NCI-H526 treated with DMSO at 0.1 percent for 48 hours (cell line): ENCODE data around the gene CEP41.

Experiments
- DNase-seq: peaks from one replicate; lab custom pipeline; 2025; lab: John Stamatoyannopoulos, UW

CEP41 gene

DNA sequence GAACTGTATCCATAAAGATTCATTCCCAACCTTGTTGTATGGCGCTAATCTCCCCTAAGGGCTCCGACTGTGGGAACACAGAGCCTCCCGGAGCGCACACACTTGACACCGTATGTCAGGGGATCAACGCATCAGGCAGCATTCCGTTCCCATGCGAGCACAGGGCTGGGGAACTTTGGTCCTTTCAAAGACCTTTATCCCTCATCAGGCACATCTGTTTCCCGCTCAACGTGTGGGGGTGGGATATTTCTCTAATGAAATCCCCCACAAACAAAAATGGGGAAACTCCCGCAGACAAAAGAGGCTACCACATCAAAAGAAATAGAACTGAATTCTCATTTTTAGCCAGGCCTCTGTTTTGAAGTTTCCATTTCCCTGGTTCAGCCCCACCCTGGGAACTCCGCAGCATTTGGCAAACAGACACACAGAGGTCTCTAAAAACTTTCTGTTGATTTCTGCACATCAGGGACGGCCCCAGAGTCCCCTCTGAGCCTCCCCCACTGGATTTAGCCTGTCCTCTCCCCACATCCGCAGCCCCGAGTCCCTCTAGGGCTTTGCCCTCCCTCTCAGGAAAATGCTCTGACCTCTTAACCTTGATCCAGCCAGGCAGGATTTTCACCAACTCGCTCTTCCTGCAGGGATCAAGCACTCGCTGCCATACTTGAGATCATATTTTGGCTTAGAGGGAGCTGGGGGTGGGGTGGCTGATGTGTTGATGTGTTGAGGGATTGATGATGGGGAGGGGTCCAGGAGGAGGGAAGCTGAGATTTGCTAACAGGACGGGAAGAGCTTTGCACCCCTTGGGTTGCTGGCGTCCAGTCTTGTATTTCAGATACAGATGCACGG is 89.6 kb downstream of the CEP41 start:
- DNase-seq, result no peak

DNA sequence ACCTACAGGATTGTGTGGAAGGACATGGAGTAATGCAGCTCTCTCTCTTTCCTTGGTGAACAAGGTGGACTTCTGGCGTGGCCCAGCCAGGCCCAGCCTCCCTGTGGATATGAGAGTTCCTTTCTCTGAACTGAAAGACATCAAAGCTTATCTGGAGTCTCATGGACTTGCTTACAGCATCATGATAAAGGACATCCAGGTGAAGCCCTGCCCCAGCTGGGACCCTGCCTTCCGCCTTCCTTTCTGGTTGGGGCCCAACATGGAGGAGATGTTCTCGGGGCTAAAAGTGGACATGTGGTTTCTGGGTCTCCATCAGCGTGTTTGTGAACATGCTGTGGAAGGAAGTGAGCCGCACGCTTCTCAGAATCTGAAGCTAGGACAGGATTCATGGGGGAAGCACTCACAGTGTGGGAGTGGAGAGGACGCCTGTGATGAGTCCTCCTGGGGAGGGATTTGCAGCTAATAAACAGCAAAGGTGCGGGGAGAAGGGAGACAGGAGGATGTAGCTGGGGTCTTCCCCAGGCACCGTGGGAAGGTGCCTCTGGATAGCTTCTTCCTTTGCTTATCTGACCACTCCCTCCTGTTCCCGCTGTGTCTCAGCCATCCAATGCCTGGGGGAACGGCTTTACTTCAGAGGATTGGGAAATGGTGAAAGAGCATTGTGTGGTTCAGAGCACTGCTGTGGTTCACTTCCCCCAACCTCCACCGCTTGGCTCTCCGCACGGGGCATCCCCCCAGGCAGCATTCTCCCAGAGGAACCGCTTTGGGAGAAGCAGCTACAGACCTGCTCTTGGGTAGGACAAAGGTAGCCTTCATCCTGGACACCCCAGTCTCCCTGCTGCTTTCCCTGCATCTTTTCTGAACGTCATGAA is 90.7 kb downstream of the CEP41 start:
- DNase-seq, result no peak

DNA sequence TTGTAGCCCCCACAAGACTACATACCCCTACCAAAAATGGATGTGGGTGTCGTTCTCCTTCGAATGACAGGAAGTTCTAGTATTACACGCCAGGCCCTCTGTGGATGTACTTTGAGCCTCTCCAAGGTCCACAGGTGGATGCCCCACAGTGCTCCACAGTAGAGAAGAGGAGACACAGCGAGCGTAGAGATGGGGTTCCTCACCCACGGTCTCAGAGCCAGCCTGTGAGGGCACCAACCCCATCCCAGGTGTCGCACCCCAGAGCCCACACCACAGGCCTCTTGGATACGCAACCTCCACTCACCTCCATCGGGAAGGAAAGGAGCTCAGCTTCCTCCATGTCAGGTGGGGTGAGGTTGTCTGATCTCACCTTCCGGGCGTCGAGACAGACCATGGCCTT is 93.9 kb downstream of the CEP41 start:
- DNase-seq, result no peak

DNA sequence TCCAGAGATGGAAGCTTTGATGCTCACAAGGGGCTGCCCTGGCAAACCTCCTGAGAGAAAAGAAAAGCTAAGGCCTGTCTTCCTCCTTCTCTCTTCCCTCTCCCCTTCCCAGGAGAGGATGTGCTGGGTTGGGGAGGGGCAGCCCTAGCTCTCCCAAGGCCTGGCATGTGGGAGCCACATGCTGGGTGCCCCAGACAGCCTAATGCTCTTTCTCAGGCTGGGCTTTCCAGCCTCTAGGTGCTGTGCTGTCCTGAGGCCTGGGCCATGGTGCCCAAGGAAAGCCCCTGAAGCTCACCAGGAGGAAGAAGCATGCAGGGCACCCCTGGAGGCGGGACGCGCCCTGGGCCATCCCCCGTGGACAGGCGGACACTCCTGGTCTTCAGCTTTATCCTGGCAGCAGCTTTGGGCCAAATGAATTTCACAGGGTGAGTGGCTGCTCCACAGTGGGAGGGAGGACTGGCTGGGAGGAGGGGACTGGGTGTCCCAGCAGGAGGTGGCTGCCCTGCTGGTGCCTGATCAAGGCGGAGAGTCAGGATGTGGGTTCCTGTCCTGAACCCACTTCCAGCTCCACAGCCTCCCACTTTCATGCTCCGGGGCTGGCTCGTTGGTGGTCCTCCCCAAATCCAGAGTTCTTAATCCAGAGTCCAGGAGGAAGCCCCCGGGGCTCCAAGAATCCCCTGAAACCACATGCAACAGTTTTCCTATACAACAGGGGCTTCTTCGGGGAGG is 94.5 kb downstream of the CEP41 start:
- DNase-seq, result no peak

DNA sequence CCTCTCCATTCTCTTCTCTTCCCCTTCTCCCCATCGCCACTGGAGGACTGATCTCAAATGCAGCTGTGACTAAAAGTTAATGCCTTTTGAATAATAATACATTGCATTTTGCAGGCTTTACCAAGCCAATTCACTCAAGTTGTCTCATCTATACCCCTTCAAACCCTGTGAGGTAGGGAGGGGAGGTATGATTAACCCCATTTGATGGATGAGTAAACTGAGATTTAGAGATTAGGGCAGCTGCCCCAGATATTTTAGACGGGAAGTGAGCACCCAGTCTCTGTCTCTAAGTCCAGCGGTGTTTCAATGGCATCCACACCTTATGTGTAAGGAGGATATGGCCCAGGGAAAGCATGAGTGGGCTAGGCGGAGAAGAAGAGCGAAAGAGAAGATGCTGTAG is 95.1 kb downstream of the CEP41 start:
- no peak for DNase-seq

DNA sequence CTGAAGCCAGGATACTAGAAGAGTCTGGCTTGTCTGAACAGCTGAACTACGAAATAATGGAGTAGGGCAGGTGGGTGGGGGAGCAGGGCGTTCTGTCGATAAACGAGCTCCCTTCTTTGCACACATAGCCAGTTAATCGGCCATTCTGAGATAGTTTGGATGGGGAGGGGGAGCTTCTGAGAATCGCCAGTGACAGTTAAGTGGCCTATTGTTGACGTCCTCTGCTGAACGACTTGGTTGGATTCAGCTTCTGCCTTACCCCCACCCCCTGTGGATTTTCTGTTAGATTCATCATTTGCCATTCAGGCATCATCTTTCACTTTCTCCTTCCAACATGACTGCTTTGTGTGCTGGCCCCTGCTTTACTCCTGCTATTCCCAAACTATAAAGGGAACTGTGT is 95.7 kb downstream of the CEP41 start:
- no peak for DNase-seq

DNA sequence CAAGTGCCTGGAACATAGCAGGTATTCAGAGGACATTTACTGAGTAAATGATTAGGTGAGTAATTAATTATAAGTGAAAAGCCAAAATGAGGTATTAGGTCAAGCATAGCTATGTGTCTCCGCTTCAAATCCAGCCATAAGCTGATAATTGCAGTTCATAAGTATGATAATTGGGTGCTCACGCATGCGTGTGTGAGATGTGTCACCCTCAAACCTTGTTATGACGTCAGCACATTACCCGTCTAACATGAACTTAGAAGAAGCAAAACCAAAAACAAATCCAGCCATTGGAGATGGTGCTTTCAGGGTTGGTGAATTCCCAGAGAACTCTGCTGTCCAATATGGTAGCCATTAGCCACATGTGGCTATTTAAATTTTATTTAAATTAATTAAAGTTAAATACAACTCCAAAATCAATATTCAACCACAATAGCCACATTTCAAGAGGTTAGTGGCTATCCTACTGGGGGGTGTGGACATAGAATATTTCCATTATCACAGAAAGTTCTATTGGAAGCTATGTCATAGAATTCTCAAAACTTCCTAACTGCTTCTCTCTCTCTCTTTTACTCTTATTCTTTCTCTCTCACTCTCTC is 96.4 kb downstream of the CEP41 start, which contains the start of gene CPA5:
TSS of gene CPA5 (plus strand) at position 546 of the 596 bp plus-strand sequence. CDS start 1,670 bp downstream, outside the sequence.
- DNase-seq, result no peak
